ENCODE results near the gene SMPDL3A.

Gene SMPDL3A

GRCh38 chr6:122832459-122832858 is 43.4 kb downstream of the SMPDL3A start:
- FAIRE-seq (no peak), DNase-seq (ENCODE audit: insufficient read length, low spot score) (no peak)
- TF ChIP-seq SPI1 (IDR thresholded peaks at IDR 0.05; ENCODE audit: low read depth, low read length) (no peak), POLR2A (IDR thresholded peaks at IDR 0.05; ENCODE audit: low read depth, low read length) (no peak), TAF1 (IDR thresholded peaks at IDR 0.05; ENCODE audit: low read depth, low read length) (no peak), POLR2AphosphoS5 (IDR thresholded peaks at IDR 0.05; ENCODE audit: low read depth, low read length) (no peak), POU2F2 (IDR thresholded peaks at IDR 0.05; ENCODE audit: low read depth, low read length) (no peak), PAX5 (IDR thresholded peaks at IDR 0.05; ENCODE audit: insufficient read depth, low read length, severe bottlenecking) (no peak)

- TF ChIP-seq POLR2A (IDR thresholded peaks at IDR 0.05; ENCODE audit: low read depth, low read length) (no peak), SPI1 (IDR thresholded peaks at IDR 0.05; ENCODE audit: low read depth, low read length) (no peak), PAX5 (IDR thresholded peaks at IDR 0.05; ENCODE audit: insufficient read depth, low read length, severe bottlenecking) (no peak), POU2F2 (IDR thresholded peaks at IDR 0.05; ENCODE audit: low read depth, low read length) (no peak), TAF1 (IDR thresholded peaks at IDR 0.05; ENCODE audit: low read depth, low read length) (no peak), POLR2AphosphoS5 (IDR thresholded peaks at IDR 0.05; ENCODE audit: low read depth, low read length) (no peak)
- FAIRE-seq (no peak), DNase-seq (ENCODE audit: insufficient read length, low spot score) (no peak)
Measured at GRCh38 chr6:122833021-122833491, 44.0 kb downstream of the SMPDL3A start.

GRCh38 chr6:122838060-122838780 is 49.2 kb downstream of the SMPDL3A start:
- FAIRE-seq (no peak), DNase-seq (ENCODE audit: insufficient read length, low spot score) (no peak)
- TF ChIP-seq POLR2AphosphoS5 (IDR thresholded peaks at IDR 0.05; ENCODE audit: low read depth, low read length) (no peak), SPI1 (IDR thresholded peaks at IDR 0.05; ENCODE audit: low read depth, low read length) (no peak), POU2F2 (IDR thresholded peaks at IDR 0.05; ENCODE audit: low read depth, low read length) (no peak), TAF1 (IDR thresholded peaks at IDR 0.05; ENCODE audit: low read depth, low read length) (no peak), POLR2A (IDR thresholded peaks at IDR 0.05; ENCODE audit: low read depth, low read length) (no peak), PAX5 (IDR thresholded peaks at IDR 0.05; ENCODE audit: insufficient read depth, low read length, severe bottlenecking) (no peak)

GRCh38 chr6:122839472-122839871 is 50.4 kb downstream of the SMPDL3A start:
- peak; percentile 78 for FAIRE-seq
- TF ChIP-seq POLR2A (IDR thresholded peaks at IDR 0.05; ENCODE audit: low read depth, low read length) = no peak
- no peak for TF ChIP-seq TAF1 (IDR thresholded peaks at IDR 0.05; ENCODE audit: low read depth, low read length)
- no peak for TF ChIP-seq PAX5 (IDR thresholded peaks at IDR 0.05; ENCODE audit: insufficient read depth, low read length, severe bottlenecking)
- TF ChIP-seq POU2F2 (IDR thresholded peaks at IDR 0.05; ENCODE audit: low read depth, low read length) = no peak

GRCh38 chr6:122839906-122840305 is 50.8 kb downstream of the SMPDL3A start:
- FAIRE-seq (no peak), DNase-seq (ENCODE audit: insufficient read length, low spot score) (no peak)

More at GRCh38 chr6:122839472-122839871, 50.4 kb downstream of the SMPDL3A start:
- DNase-seq (ENCODE audit: insufficient read length, low spot score) = peak; percentile 36

GRCh38 chr6:122845464-122845863 is 56.4 kb downstream of the SMPDL3A start:
- no peak for FAIRE-seq
- TF ChIP-seq POLR2A (IDR thresholded peaks at IDR 0.05; ENCODE audit: low read depth, low read length) = no peak
- no peak for TF ChIP-seq POU2F2 (IDR thresholded peaks at IDR 0.05; ENCODE audit: low read depth, low read length)
- no peak for TF ChIP-seq SPI1 (IDR thresholded peaks at IDR 0.05; ENCODE audit: low read depth, low read length)
- TF ChIP-seq POLR2AphosphoS5 (IDR thresholded peaks at IDR 0.05; ENCODE audit: low read depth, low read length) = no peak
- no peak for TF ChIP-seq TAF1 (IDR thresholded peaks at IDR 0.05; ENCODE audit: low read depth, low read length)
- no peak for TF ChIP-seq PAX5 (IDR thresholded peaks at IDR 0.05; ENCODE audit: insufficient read depth, low read length, severe bottlenecking)
- no peak for DNase-seq (ENCODE audit: insufficient read length, low spot score)

More at GRCh38 chr6:122839906-122840305, 50.8 kb downstream of the SMPDL3A start:
- TF ChIP-seq PAX5 (IDR thresholded peaks at IDR 0.05; ENCODE audit: insufficient read depth, low read length, severe bottlenecking) (no peak), POU2F2 (IDR thresholded peaks at IDR 0.05; ENCODE audit: low read depth, low read length) (no peak), SPI1 (IDR thresholded peaks at IDR 0.05; ENCODE audit: low read depth, low read length) (no peak), POLR2AphosphoS5 (IDR thresholded peaks at IDR 0.05; ENCODE audit: low read depth, low read length) (no peak), TAF1 (IDR thresholded peaks at IDR 0.05; ENCODE audit: low read depth, low read length) (no peak), POLR2A (IDR thresholded peaks at IDR 0.05; ENCODE audit: low read depth, low read length) (no peak)

- TF ChIP-seq POU2F2 (IDR thresholded peaks at IDR 0.05; ENCODE audit: low read depth, low read length) (no peak), TAF1 (IDR thresholded peaks at IDR 0.05; ENCODE audit: low read depth, low read length) (no peak), SPI1 (IDR thresholded peaks at IDR 0.05; ENCODE audit: low read depth, low read length) (no peak), POLR2A (IDR thresholded peaks at IDR 0.05; ENCODE audit: low read depth, low read length) (no peak), PAX5 (IDR thresholded peaks at IDR 0.05; ENCODE audit: insufficient read depth, low read length, severe bottlenecking) (no peak), POLR2AphosphoS5 (IDR thresholded peaks at IDR 0.05; ENCODE audit: low read depth, low read length) (no peak)
- no peak for DNase-seq (ENCODE audit: insufficient read length, low spot score)
- no peak for FAIRE-seq
Measured at GRCh38 chr6:122845916-122846612, 57.0 kb downstream of the SMPDL3A start.

- TF ChIP-seq POLR2AphosphoS5 (IDR thresholded peaks at IDR 0.05; ENCODE audit: low read depth, low read length) = no peak
- TF ChIP-seq POLR2A (IDR thresholded peaks at IDR 0.05; ENCODE audit: low read depth, low read length) = no peak
- TF ChIP-seq PAX5 (IDR thresholded peaks at IDR 0.05; ENCODE audit: insufficient read depth, low read length, severe bottlenecking) = no peak
- TF ChIP-seq TAF1 (IDR thresholded peaks at IDR 0.05; ENCODE audit: low read depth, low read length) = no peak
- peak; percentile 86 for TF ChIP-seq SPI1 (IDR thresholded peaks at IDR 0.05; ENCODE audit: low read depth, low read length)
- no peak for DNase-seq (ENCODE audit: insufficient read length, low spot score)
- no peak for FAIRE-seq
Measured at GRCh38 chr6:122853259-122853995, 64.4 kb downstream of the SMPDL3A start.
